ENCODE results near the gene AP3S2. TPM values are rescaled to one million over a fixed set of nuclear protein-coding genes. Genes with fewer than 3 reads are reported as not detected.

AP3S2 gene
- polyA plus RNA-seq, 3 donors, result 39.2 to 60.0 (median 44.0) TPM

- no peak for DNase-seq (ENCODE audit: extremely low read depth in 1 of 11, low read depth in 9 of 11, low spot score in 4 of 11)
These were observed 66.8 kb downstream of the AP3S2 start for GRCh38 chr15:89826671-89827655.

GRCh38 chr15:89825271-89825940 is 68.4 kb downstream of the AP3S2 start:
- DNase-seq (ENCODE audit: extremely low read depth in 1 of 11, low read depth in 9 of 11, low spot score in 4 of 11), result no peak

- DNase-seq (ENCODE audit: extremely low read depth in 1 of 11, low read depth in 9 of 11, low spot score in 4 of 11), result no peak
These were observed 69.3 kb downstream of the AP3S2 start for GRCh38 chr15:89824607-89824867.

- DNase-seq (ENCODE audit: extremely low read depth in 1 of 11, low read depth in 9 of 11, low spot score in 4 of 11), result no peak
These were observed 69.8 kb downstream of the AP3S2 start for GRCh38 chr15:89823836-89824606.

- DNase-seq (ENCODE audit: extremely low read depth in 1 of 11, low read depth in 9 of 11, low spot score in 4 of 11), result no peak
These were observed 70.7 kb downstream of the AP3S2 start for GRCh38 chr15:89822951-89823711.

- DNase-seq (ENCODE audit: extremely low read depth in 1 of 11, low read depth in 9 of 11, low spot score in 4 of 11), result no peak
These were observed 71.2 kb downstream of the AP3S2 start for GRCh38 chr15:89822611-89822950.

- no peak for DNase-seq (ENCODE audit: extremely low read depth in 1 of 11, low read depth in 9 of 11, low spot score in 4 of 11)
These were observed 71.8 kb downstream of the AP3S2 start for GRCh38 chr15:89822026-89822425.

- DNase-seq (ENCODE audit: extremely low read depth in 1 of 11, low read depth in 9 of 11, low spot score in 4 of 11), result no peak
These were observed 72.9 kb downstream of the AP3S2 start for GRCh38 chr15:89820666-89821611.

- no peak for DNase-seq (ENCODE audit: extremely low read depth in 1 of 11, low read depth in 9 of 11, low spot score in 4 of 11)
These were observed 75.5 kb downstream of the AP3S2 start for GRCh38 chr15:89818287-89818686.

GRCh38 chr15:89817701-89818280 is 76.0 kb downstream of the AP3S2 start:
- DNase-seq (ENCODE audit: extremely low read depth in 1 of 11, low read depth in 9 of 11, low spot score in 4 of 11), result no peak

- DNase-seq (ENCODE audit: extremely low read depth in 1 of 11, low read depth in 9 of 11, low spot score in 4 of 11), result no peak
These were observed 78.0 kb downstream of the AP3S2 start for GRCh38 chr15:89815769-89816168.

GRCh38 chr15:89814112-89814742 is 79.6 kb downstream of the AP3S2 start:
- DNase-seq (ENCODE audit: extremely low read depth in 1 of 11, low read depth in 9 of 11, low spot score in 4 of 11), result no peak

- DNase-seq (ENCODE audit: extremely low read depth in 1 of 11, low read depth in 9 of 11, low spot score in 4 of 11), result no peak
These were observed 80.2 kb downstream of the AP3S2 start for GRCh38 chr15:89813381-89814111.

- no peak for DNase-seq (ENCODE audit: extremely low read depth in 1 of 11, low read depth in 9 of 11, low spot score in 4 of 11)
These were observed 80.9 kb downstream of the AP3S2 start for GRCh38 chr15:89812847-89813320.

- no peak for DNase-seq (ENCODE audit: extremely low read depth in 1 of 11, low read depth in 9 of 11, low spot score in 4 of 11)
These were observed 81.6 kb downstream of the AP3S2 start for GRCh38 chr15:89812011-89812846.

- DNase-seq (ENCODE audit: extremely low read depth in 1 of 11, low read depth in 9 of 11, low spot score in 4 of 11), result no peak
These were observed 83.0 kb downstream of the AP3S2 start for GRCh38 chr15:89810837-89811236.

Measured in renal cortex interstitium (tissue), 11 donors.